ENCODE measurements around the gene MBNL2.

Gene MBNL2

DNA sequence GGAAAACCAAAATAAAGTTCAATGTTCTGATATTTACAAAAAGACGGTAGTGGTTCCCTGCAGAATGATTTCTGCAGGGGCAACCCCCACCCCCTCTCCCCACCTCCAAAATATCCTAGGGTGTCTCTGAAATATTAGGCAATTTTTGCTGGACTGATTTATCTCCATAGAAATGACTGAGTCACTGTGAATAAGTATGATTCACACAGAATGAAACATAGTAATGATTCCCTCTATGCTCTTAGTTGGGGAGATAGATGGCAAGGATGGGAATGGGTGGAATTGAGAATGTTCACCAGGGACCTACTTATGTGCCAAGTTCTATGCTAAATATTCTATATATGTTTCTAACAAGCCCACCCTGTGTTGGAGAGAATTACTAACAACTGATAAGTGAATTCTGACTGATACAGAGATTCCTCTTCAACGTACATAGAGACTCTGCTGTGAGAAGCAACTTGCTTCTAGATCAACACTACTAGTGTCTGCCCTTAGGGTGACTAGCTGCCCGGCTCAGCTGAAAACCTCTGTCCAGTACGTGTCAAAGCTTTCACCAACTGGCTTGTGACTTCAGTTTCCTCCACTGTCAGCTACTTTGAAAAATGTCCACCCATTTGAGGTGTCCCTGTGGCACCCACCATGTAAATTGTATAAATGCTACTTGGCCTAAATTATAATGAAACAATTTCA, 173.5 kb downstream of the MBNL2 start:
- in situ Hi-C loops (cut with HindIII; ENCODE audit: low sequenced_read_pairs) = no loop called here

DNA sequence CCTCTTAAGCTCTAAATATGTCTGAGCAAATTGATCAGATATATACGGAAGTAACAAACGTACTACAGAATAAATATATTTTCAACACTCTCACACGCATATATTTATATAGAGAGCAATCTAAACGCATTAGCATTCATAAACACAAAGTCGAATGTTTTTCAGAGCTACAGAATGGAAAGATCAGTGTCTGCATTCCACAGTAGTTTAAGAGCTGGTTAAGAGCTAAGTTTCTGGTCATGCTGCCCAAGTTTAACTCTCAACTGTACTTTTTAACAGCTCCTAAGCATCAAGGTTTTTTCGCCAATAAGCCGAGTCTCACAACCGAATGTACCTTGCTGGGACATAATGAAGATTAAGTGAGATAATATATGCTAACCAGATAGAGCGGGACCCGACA, 175.1 kb downstream of the MBNL2 start:
- in situ Hi-C loops (cut with HindIII; ENCODE audit: low sequenced_read_pairs) = no loop called here

DNA sequence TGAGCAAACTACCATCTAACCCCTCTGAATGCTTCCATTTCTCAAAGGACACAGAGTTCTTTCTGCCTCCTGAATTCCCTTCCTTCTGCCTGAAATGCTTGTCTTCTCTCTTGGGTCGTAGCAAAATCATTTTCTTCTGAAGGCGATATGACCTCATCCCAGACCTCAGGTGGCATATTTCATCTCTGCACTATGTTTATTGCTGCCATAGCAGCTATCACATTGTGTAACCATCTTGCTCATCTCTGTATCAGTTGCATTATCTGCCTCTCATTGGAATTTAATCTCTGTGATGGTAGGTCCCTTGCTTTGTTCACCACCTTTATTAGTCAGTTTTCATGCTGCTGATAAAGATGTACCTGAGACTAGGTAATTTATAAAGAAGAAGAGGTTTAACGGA, 179.3 kb downstream of the MBNL2 start:
- in situ Hi-C loops (cut with HindIII; ENCODE audit: low sequenced_read_pairs) = no loop called here

GRCh38 chr13:97403893-97404750, 182.0 kb downstream of the MBNL2 start:
- in situ Hi-C loops (cut with HindIII; ENCODE audit: low sequenced_read_pairs) = no loop called here

DNA sequence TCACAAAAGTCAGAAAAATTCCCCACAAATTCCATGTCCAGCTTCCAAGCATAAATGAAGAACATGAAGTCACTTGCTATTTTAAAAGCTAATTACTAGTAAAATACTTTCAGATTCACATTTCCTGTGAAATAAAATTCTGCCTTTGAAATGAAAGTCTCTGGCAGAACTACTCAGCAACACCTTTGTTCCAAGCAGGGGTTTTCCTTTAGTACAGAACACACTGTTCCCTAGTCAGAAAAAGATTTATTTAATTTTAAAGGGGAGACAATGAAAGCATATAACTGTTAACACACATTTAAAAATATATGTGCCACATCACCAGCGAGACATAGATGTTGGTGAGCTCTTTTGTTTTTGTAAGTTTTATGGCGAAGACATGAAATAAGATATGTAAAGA, 185.4 kb downstream of the MBNL2 start:
- in situ Hi-C loops (cut with HindIII; ENCODE audit: low sequenced_read_pairs) = no loop called here

GRCh38 chr13:97408938-97409337, 186.8 kb downstream of the MBNL2 start:
- in situ Hi-C loops (cut with HindIII; ENCODE audit: low sequenced_read_pairs) = no loop called here

DNA sequence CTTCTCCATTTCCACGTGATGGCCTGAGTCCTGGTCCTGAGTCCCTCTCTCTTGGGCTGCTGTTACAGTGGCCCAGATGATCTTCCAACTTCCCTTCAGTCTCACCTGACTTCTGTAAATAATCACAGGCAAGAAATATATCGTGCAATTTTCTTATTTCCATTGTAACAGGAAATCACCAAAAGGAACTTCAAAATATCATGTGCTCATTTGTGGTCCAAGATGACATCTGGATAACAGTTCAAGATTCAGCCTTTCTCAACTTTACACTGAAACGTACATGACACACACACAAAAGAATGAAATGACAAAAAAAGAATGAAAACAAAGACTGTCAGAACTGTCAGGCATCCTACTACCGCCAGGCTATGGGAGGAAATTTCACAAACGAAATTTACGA, 189.9 kb downstream of the MBNL2 start:
- in situ Hi-C loops (cut with HindIII; ENCODE audit: low sequenced_read_pairs) = no loop called here

DNA sequence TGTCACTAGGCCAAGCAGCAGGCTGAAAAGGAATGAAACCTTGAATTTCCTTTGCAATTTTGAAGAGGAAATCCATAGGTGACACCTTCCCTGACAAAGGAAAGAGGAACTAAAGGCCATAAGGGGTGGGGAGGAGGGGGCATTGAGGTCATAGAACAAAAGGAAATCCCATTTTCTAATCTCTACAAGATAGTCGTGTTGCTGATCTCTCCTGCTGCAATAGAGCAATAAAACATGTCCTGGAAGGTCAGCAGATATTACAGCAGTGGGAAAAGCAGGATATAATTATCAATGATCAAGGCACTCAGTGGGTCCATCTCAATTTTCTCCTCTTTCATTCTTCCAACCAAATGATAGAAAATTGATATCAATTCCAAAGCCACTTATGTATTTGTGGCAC, 191.6 kb downstream of the MBNL2 start:
- in situ Hi-C loops (cut with HindIII; ENCODE audit: low sequenced_read_pairs) = no loop called here

- in situ Hi-C loops (cut with HindIII; ENCODE audit: low sequenced_read_pairs) = no loop called here
Measured at GRCh38 chr13:97414392-97414791, 192.3 kb downstream of the MBNL2 start.

GRCh38 chr13:97417698-97418097, 195.6 kb downstream of the MBNL2 start:
- in situ Hi-C loops (cut with HindIII; ENCODE audit: low sequenced_read_pairs) = no loop called here

- in situ Hi-C loops (cut with HindIII; ENCODE audit: low sequenced_read_pairs) = no loop called here
Measured at GRCh38 chr13:97422118-97423054, 200.3 kb downstream of the MBNL2 start.

DNA sequence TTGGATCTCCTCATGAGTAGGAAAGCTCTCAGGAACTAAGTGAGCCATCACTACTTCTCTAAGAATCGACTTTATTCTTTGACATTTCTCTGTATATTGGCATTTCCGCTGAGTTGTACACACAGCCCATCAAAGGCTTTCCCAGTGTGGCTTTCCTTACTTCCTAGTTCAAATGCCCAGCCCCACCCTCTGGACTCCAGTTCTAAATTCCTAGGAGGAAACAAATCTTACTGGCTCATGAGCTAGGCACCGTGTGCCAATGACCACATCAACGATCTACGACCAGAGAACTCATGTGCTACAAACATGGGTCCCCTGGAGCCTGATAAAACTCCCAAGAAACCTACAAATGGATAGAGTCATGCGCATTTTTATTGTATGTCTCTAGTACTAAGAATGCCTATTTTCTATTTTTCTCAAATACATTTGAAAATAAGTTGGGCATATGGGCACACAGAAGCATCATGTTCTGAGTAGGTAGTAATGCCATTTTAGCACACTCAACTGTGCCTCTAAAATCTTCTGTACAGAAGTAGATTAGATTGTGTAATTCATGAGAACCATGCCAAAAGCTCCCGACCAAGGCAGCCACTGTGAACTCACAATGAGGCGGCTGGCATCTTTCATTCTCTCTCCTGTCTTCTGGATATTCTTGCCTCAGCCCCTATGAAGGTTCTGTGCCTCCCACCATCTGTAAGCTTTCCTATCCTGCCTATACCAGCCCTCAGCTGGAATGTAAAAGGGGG, 201.3 kb downstream of the MBNL2 start:
- in situ Hi-C loops (cut with HindIII; ENCODE audit: low sequenced_read_pairs) = no loop called here

- in situ Hi-C loops (cut with HindIII; ENCODE audit: low sequenced_read_pairs) = no loop called here
Measured at GRCh38 chr13:97425590-97425989, 203.5 kb downstream of the MBNL2 start.

DNA sequence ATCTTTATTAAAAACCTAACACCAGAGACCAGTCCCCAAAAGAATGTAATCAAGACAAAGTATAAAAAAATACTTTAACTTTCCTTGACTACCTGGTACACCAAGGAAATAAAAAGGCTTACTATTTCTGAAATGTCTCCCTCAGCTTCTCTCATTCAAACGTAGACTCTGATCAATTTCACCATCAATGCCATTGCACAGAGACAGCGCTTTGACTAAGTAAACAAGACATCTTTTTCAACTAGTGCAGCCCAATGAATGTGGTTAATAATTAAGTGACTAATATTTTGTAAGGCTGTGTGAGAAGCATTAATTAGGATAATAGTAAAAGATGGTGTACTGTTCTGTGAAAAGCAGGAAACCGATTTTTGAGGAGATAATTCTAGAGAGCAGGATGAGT, 204.6 kb downstream of the MBNL2 start:
- in situ Hi-C loops (cut with HindIII; ENCODE audit: low sequenced_read_pairs) = no loop called here

DNA sequence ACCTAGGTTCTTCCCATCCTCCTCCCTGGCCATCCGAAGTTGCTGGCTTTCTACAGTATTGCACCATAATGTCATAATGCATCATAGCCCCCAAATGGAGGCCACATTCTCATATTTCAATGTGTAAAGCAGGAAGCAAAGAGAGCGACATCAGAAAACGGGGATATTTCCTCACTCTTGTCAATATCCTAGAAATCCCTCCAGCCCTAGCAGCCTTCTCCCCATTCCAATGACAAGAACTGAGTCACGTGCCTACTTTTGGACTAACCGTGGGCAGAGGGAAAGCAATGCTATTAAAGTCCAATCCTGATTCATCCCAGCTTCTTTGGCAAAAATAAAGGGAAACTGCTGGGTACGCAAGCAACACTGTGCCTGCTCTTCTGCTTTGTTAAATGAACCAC, 207.5 kb downstream of the MBNL2 start:
- in situ Hi-C loops (cut with HindIII; ENCODE audit: low sequenced_read_pairs) = loop anchor here (5.0 kb wide), 2 partner anchors 77 to 207 kb away; partner anchors contain the start of gene MBNL2

GRCh38 chr13:97430296-97430695, 208.2 kb downstream of the MBNL2 start:
- in situ Hi-C loops (cut with HindIII; ENCODE audit: low sequenced_read_pairs) = loop anchor here (5.0 kb wide), 2 partner anchors 78 to 208 kb away; partner anchors contain the start of gene MBNL2

DNA sequence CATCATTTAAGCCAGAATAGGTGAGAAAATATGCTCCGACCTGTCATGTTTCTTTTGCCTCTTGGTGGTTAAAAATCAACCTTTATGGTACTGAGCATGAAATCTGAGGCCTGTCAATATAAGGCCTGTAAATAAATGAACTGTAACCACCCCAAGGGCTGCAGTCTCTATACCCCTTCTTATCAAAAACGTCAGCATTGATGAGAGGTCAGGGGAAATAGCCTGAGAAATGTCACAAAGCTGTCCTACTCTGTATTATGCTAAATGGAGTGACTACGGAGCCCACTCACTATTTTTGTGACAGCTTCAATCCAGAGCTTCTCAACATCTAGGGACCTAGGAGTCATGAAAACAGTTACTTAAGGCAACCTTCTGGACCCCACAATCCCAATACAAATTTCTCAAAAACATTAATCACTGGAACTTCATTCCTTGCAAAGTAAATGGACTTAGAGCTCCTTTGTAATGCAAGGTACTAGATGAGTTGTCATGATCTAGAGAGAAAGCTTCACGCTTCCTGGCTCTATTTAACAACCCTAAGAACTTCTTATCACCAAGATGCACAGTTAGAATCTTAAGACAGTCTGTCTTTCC, 209.1 kb downstream of the MBNL2 start:
- in situ Hi-C loops (cut with HindIII; ENCODE audit: low sequenced_read_pairs) = loop anchor here (5.0 kb wide), 2 partner anchors 79 to 209 kb away; partner anchors contain the start of gene MBNL2

DNA sequence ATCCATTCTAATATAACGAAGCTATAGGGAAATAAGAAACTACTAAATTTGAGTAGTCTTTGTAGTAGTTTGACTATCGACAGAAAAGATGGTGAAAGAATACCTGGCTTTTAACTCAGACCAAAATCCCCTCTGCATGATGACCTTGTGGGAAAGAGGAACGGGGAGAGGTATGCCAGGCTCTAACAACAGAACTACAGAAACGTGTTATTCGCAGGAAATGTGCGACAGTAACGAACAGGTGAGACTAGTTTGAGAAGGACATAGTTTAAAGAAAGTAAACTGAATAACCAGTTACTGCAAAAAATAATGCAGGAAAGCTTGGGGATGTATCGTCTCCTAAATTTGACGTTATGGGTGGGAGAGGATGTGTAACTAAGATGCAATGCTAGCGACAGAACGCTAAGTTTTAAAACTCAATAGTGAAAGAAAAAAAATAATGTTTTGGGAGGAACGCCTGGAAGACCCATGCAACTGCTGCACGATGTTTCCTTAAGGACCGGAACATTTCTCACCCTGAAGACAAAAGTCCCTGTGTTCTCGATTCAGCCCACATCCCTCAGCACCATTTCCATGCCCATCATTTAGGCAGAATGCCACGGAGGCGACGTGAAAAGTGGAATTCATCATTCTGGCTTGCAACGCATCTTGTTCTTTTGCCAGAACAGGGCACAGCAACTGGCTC, 210.2 kb downstream of the MBNL2 start:
- in situ Hi-C loops (cut with HindIII; ENCODE audit: low sequenced_read_pairs) = loop anchor here (5.0 kb wide), 2 partner anchors 80 to 210 kb away; partner anchors contain the start of gene MBNL2

All from endothelial cell of hepatic sinusoid (primary cell).